Gastrocnemius medialis (tissue), 4 donors: ENCODE results near the gene RTKN2.

ENCODE experiments used
- POLR2A ChIP-seq, 2 donors: fragments of 450-650 bp; IDR thresholded peaks; one replicate each; pipeline ENCODE4 v1.6.1; 2017; ENCODE audit warnings: antibody characterized with exemption in 2 of 2, mild to moderate bottlenecking in 2 of 2, moderate library complexity in 2 of 2
- TF ChIP-seq, protein P1 (sequence below), 5 experiments: fragments of 450-650 bp in 3 of 5; fragments of 200-600 bp in 2 of 5; sonication (generic) in 2 of 5; IDR thresholded peaks in 4 of 5; conservative IDR thresholded peaks in 1 of 5; 1 replicate in 4 of 5; 2 replicates in 1 of 5; pipeline ENCODE4 v1.5.1; 2016 to 2019; ENCODE audit warnings: antibody characterized with exemption in 5 of 5, mild to moderate bottlenecking in 3 of 5, moderate library complexity in 3 of 5

DNA sequence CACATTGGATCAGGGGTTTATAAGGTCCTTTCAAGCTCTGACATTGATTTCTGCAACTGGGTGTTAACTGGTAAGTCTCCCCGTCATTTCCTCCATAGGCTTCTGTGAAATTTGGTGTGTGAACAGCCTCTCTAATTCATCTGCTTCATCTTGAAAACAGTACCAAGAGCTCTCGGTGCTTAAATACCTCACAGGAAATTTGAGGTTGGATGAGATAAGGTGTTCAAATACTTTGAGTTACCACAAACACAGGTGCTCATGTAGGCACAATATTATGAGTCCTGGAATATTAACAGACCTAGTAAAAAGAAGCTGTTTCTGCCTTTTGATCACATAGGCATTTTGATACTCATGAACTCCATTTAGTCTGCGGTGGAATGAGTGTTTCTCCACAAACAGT lies 85.2 kb downstream of the RTKN2 start:
- TF ChIP-seq, protein P1, sequence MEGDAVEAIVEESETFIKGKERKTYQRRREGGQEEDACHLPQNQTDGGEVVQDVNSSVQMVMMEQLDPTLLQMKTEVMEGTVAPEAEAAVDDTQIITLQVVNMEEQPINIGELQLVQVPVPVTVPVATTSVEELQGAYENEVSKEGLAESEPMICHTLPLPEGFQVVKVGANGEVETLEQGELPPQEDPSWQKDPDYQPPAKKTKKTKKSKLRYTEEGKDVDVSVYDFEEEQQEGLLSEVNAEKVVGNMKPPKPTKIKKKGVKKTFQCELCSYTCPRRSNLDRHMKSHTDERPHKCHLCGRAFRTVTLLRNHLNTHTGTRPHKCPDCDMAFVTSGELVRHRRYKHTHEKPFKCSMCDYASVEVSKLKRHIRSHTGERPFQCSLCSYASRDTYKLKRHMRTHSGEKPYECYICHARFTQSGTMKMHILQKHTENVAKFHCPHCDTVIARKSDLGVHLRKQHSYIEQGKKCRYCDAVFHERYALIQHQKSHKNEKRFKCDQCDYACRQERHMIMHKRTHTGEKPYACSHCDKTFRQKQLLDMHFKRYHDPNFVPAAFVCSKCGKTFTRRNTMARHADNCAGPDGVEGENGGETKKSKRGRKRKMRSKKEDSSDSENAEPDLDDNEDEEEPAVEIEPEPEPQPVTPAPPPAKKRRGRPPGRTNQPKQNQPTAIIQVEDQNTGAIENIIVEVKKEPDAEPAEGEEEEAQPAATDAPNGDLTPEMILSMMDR (IDR thresholded peaks at IDR 0.05 in 4 of 5, conservative IDR thresholded peaks at IDR 0.05 in 1 of 5): no peak
- TF ChIP-seq POLR2A (IDR thresholded peaks at IDR 0.05): no peak
